Natural killer cell treated with Interleukin-12 subunit alpha and Interleukin-12 subunit beta and Interleukin-15 and Interleukin-18, amount 100 ng/mL, for 72 hours (primary cell): ENCODE data around the gene TBC1D2. TPM values are rescaled to one million over a fixed set of nuclear protein-coding genes. Genes with fewer than 3 reads are reported as not detected.
"Not testable (repeated sequence)": the region's sequence is repeated elsewhere in the genome, so short reads cannot be mapped to it uniquely, and the experiment has no call there.

ENCODE experiments used
- ATAC-seq, 2 donors: fragments of 150-1000 bp; cut with Tn5 transposase in 1 of 2; sonication (Bioruptor Pico), chemical (Tn5 transposase) in 1 of 2; 2 replicates each; pipeline ENCODE4 v1.10.0; 2021
- DNase-seq: peaks from one replicate; pipeline ENCODE4 v3.0.0; 2022; ENCODE audit warnings: low spot score
- H3K27ac Mint-ChIP-seq, 2 donors: 1 replicate in 1 of 2; 2 replicates in 1 of 2; pipeline ENCODE4 v1.8.0; 2022; ENCODE audit warnings: mixed read lengths in 2 of 2, mild to moderate bottlenecking in 1 of 2, moderate library complexity in 1 of 2
- H3K27me3 Mint-ChIP-seq, 2 donors: 1 replicate in 1 of 2; 2 replicates in 1 of 2; pipeline ENCODE4 v1.8.0; 2022; ENCODE audit warnings: mixed read lengths in 2 of 2
- H3K36me3 Mint-ChIP-seq: one replicate; pipeline ENCODE4 v1.8.0; 2022; ENCODE audit warnings: mixed read lengths
- H3K4me1 Mint-ChIP-seq, 2 donors: 1 replicate in 1 of 2; 2 replicates in 1 of 2; pipeline ENCODE4 v1.8.0; 2022; ENCODE audit warnings: low read depth in 2 of 2, mixed read lengths in 2 of 2, mild to moderate bottlenecking in 1 of 2
- H3K4me3 Mint-ChIP-seq: one replicate; pipeline ENCODE4 v1.8.0; 2022; ENCODE audit warnings: mixed read lengths
- H3K9me3 Mint-ChIP-seq: 2 replicates; pipeline ENCODE4 v1.8.0; 2022; ENCODE audit warnings: mixed read lengths
- total RNA-seq, 2 donors: library from RNA; stranded (reverse); gene quantifications; one replicate each; pipeline ENCODE4 v1.2.3, GENCODE V29; 2022

TBC1D2 gene
- total RNA-seq, 2 donors from 2014 or later = 3.9 to 4.2 TPM

DNA sequence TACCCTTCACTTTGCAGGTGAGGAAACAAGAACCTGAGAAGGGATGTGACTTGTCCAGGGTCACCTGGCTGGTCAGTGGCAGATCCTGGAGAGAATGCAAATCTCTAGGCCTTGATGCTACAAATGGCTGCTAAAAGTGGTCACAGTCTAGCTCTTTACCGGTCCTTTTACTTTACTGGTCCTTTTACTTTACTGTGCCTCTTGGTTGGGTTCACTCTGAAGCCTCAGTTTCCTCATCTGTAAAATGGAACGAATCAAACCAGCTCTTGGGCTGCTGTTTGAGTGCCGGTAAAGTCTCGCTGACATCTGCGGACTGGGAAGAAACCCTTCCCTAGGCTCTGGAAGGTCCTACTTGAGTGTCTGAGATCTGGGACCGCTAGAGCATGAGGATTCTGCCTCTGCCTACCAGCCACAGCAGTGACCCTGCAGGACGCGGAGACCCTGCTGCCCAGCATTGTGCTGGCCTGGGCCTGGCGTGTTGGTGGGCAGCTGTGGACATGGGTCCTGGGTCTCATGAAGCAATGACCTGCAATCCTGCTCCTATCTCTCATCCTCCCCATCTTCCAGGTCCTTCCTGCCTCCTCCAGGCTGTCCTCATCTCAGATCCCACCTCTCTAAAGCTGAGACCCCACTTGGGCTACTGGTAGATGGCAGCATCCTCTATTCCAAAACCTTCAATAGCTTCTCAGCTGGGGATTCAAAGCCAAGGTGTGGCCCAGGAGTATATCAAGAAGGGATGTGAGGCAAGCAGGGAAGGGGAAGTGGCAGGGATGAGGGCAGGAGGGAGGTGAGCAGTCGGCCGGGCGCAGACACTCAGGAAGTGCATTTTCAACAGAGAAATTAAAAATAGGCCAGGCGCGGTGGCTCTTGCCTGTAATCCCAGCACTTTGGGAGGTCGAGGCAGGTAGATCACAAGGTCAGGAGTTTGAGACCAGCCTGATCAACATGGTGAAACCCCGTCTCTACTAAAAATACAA is 76.3 kb downstream of the TBC1D2 start:
- Mint-ChIP-seq H3K36me3 (no peaks in the 10 kb centered on the region), H3K4me3 (no peak overlapping the region), H3K27me3 (no peaks in the 10 kb centered on the region), H3K9me3 (no peaks in the 10 kb centered on the region), H3K27ac (no peak overlapping the region), H3K4me1 (peaks cover 6 to 9% of the 10 kb centered on the region in 2 donors)
- DNase-seq (no peak), ATAC-seq (no peak)

DNA sequence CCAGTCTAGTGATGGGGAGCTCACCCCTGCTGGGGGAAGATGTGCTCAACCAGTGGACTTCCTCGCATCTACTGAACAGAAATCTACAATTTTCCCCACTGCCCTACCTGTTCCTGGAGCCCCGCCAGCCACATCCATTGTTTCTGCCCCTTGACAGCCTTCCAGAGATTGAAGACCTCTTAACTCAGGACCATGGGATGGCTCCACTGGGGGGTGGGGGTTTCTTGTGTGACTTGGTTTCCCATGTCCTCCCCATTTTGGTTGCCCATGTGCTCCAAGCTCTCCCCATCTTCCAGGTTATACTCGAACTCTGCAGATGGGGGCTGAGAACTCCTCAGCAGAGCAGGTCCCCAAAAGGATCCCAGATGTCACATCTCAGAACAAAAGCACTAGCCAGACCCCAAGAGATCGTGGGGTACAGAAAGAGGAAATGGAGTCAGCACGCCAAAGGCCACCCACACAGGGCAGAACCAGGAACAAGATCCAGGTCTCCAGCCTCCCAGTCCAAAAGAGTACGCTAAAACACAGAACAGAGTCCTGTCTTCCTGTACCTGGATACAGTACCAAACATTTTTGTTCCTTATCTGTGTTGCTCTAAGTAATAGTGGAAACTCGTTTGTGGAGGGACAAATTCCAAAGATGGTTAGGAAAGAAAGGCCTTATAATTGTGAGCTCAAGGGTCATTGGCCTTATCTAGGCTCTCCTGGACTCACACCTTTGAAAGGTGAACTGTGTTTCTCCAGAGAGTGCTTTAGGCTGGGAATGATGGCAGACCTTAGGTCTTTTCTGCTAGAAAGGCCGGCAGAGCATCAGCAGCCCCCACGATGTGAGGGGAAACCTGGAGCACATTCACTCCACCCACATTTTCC is 78.8 kb downstream of the TBC1D2 start:
- no peaks in the 10 kb centered on the region for H3K27me3 Mint-ChIP-seq
- DNase-seq = no peak
- H3K9me3 Mint-ChIP-seq = no peaks in the 10 kb centered on the region
- no peak overlapping the region for H3K4me3 Mint-ChIP-seq
- no peaks in the 10 kb centered on the region for H3K36me3 Mint-ChIP-seq
- no peak overlapping the region for H3K27ac Mint-ChIP-seq
- ATAC-seq = no peak
- H3K4me1 Mint-ChIP-seq = peaks cover 6 to 9% of the 10 kb centered on the region in 2 donors

GRCh38 chr9:98175762-98176161 is 79.7 kb downstream of the TBC1D2 start:
- no peak overlapping the region for H3K27ac Mint-ChIP-seq
- H3K4me3 Mint-ChIP-seq = no peak overlapping the region
- H3K9me3 Mint-ChIP-seq = no peaks in the 10 kb centered on the region
- DNase-seq = no peak
- no peaks in the 10 kb centered on the region for H3K27me3 Mint-ChIP-seq
- H3K36me3 Mint-ChIP-seq = no peaks in the 10 kb centered on the region
- ATAC-seq = no peak
- peaks cover 6 to 9% of the 10 kb centered on the region in 2 donors for H3K4me1 Mint-ChIP-seq

- Mint-ChIP-seq H3K4me1 (peaks cover 4 to 5% of the 10 kb centered on the region in 2 donors), H3K36me3 (no peaks in the 10 kb centered on the region), H3K9me3 (no peaks in the 10 kb centered on the region), H3K27ac (no peak overlapping the region), H3K4me3 (no peak overlapping the region), H3K27me3 (no peaks in the 10 kb centered on the region)
- DNase-seq (no peak), ATAC-seq (no peak)
Measured at GRCh38 chr9:98175028-98175569, 80.3 kb downstream of the TBC1D2 start.

DNA sequence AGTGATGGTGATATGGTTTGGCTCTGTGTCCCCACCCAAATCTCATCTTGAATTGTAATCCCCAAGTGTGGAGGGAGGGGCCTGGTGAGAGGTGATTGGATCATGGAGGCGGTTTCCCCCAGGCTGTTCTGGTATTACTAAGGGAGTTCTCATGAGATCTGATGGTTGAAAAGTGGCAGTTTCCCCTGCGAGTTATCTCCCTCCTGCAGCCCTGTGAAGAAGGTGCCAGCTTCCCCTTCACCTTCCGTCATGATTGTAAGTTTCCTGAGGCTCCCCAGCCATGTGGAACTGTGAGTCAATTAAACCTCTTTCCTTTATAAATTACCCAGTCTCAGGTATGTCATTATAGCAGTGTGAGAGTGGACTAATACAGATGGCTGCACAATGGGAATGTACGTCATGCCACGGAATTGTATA is 80.9 kb downstream of the TBC1D2 start:
- ATAC-seq, H3K9me3 Mint-ChIP-seq, H3K36me3 Mint-ChIP-seq, H3K27ac Mint-ChIP-seq, H3K4me1 Mint-ChIP-seq, DNase-seq, H3K4me3 Mint-ChIP-seq, H3K27me3 Mint-ChIP-seq: not testable (repeated sequence)

GRCh38 chr9:98173181-98173580 is 82.3 kb downstream of the TBC1D2 start:
- Mint-ChIP-seq H3K27ac (peak overlapping the region in 1 of 2 donors; percentile 3), H3K4me3 (no peak overlapping the region), H3K27me3 (no peaks in the 10 kb centered on the region), H3K9me3 (no peaks in the 10 kb centered on the region), H3K36me3 (no peaks in the 10 kb centered on the region), H3K4me1 (peaks cover 10 to 19% of the 10 kb centered on the region in 2 donors)
- DNase-seq = no peak
- no peak for ATAC-seq

- Mint-ChIP-seq H3K27ac (no peak overlapping the region), H3K36me3 (no peaks in the 10 kb centered on the region), H3K4me3 (no peak overlapping the region), H3K9me3 (no peaks in the 10 kb centered on the region), H3K4me1 (peaks cover 10 to 21% of the 10 kb centered on the region in 2 donors), H3K27me3 (no peaks in the 10 kb centered on the region)
- DNase-seq (no peak), ATAC-seq (no peak)
Measured at GRCh38 chr9:98172604-98173003, 82.8 kb downstream of the TBC1D2 start.

DNA sequence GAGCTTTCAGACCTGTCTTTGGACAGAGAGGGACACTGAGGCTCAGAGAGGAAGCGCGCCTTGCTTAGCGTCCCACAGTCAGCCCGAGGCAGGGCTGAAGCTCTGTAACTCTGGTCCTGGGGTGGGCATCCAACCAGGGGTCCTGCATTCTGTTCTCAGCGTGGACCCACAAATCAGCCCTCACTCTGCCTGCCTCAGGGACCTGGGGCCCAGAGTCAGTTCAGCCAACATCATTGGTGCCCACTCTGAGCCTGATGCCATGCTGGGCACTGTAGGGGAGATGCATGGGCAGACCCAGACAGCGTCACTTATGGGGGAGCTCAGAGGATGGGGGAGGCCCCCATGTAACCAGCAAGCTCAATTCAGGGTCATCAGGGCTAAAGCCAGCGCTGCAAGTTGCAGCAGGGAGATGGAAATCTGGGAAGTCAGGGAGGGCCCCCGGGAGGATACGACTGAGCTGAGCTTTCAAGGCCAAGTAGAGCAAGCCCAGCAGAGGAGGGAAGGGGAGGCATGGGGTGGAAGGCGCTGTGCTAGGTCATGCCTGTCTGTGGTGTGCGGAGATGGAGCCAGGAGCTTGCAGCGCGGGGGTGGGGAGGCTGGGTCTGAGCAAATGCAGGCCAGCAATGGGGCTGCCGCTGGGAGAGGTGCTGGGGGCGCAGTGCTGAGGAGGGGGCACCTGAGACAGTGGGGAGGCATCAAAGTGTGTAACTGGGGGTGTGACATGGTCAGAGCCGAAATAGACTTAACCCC is 84.1 kb downstream of the TBC1D2 start:
- Mint-ChIP-seq H3K4me1 (peaks cover 10 to 21% of the 10 kb centered on the region in 2 donors), H3K4me3 (no peak overlapping the region), H3K36me3 (no peaks in the 10 kb centered on the region), H3K27me3 (no peaks in the 10 kb centered on the region), H3K27ac (peak overlapping the region; percentile 16 to 92), H3K9me3 (no peaks in the 10 kb centered on the region)
- DNase-seq (no peak), ATAC-seq (peak in 1 of 2 donors; percentile 22)

DNA sequence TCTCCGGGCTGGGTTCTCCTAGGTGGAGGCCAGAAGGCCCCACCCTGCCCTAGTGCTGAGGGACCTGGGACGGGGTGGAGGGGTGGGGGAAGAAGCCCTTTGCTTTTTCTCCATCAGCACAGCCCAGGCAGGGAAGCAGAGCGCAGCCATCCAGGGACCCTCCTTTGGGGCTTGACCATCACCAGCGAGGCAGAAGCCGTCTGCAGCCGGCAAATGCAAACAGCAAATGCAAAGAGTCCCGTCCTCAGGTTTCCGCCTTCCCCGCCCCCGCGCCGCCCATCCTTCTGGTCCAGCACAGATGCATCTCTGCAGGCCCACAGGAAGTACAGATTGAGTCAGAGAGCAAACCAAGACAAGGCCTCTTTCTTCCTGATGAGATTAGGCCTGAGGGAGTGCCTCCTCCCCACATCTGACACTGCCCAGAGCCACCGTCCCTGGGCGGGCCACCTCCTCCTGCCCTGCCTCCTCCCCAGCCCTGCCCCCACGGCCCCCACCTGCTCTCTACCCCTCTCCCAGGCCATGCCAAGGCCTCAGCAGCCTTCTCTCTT is 86.4 kb downstream of the TBC1D2 start:
- ATAC-seq (peak; percentile 78 to 98), DNase-seq (no peak)
- H3K27ac Mint-ChIP-seq = peak overlapping the region; percentile 92
- no peaks in the 10 kb centered on the region for H3K9me3 Mint-ChIP-seq
- no peaks in the 10 kb centered on the region for H3K27me3 Mint-ChIP-seq
- peak overlapping the region; percentile 65 for H3K4me3 Mint-ChIP-seq
- H3K36me3 Mint-ChIP-seq = no peaks in the 10 kb centered on the region
- peaks cover 10 to 34% of the 10 kb centered on the region in 2 donors for H3K4me1 Mint-ChIP-seq

DNA sequence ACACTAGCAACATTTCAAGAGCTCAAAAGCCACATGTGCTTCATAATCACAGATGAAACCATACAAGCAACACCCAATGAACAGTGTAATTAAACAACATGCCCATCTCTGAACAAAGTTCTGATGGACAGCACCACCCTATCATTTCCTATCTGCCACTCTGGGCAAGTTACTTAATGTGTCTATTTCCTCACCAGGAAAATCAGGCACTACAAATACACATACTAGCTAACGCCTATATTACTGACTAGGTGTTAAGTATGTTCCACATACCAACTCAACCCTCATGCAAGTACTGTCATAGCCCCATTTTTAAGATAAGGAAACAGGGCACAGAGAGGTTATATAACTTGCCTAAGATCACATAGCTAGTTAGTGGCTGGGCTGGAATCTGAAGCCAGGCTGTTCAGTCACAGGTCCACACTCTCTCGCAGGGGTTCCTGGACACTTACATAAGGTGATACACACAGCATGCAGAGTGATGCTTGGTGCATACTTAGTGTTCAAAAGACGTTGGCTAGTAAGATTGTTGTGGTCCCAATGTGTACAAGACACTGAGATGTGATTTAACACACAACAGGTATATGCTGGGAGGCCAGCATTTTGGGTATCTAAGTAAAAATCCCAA is 87.2 kb downstream of the TBC1D2 start:
- H3K4me3 Mint-ChIP-seq = no peak overlapping the region
- no peaks in the 10 kb centered on the region for H3K9me3 Mint-ChIP-seq
- no peak overlapping the region for H3K27ac Mint-ChIP-seq
- DNase-seq (no peak), ATAC-seq (peak in 1 of 2 donors; percentile 11)
- H3K36me3 Mint-ChIP-seq = no peaks in the 10 kb centered on the region
- H3K4me1 Mint-ChIP-seq = peaks cover 16 to 42% of the 10 kb centered on the region in 2 donors
- H3K27me3 Mint-ChIP-seq = no peaks in the 10 kb centered on the region

- no peak overlapping the region for H3K27ac Mint-ChIP-seq
- no peak for DNase-seq
- H3K9me3 Mint-ChIP-seq = no peaks in the 10 kb centered on the region
- H3K4me3 Mint-ChIP-seq = no peak overlapping the region
- H3K27me3 Mint-ChIP-seq = no peaks in the 10 kb centered on the region
- no peak for ATAC-seq
- H3K4me1 Mint-ChIP-seq = peaks cover 20 to 42% of the 10 kb centered on the region in 2 donors
- H3K36me3 Mint-ChIP-seq = no peaks in the 10 kb centered on the region
Measured at GRCh38 chr9:98164912-98165311, 90.5 kb downstream of the TBC1D2 start.

DNA sequence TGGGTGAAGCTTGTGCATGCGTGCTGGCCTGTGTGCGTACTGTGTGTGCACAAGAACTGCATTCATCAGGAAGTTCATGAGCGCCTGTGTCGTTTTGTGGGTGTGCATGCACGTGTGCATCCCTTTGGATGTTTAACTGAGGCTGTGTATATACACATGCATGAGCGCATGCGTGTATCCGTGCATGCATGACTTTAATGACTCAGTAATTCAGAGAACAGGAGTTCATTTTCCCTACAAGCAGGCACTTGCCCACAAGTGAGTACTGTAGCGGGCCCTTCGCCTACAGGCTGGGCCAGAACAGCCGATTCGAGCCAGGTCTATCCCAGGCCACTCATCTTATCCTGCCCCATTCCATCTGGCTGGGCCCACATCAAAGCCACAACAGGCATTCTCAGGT is 92.8 kb downstream of the TBC1D2 start:
- H3K36me3 Mint-ChIP-seq = no peaks in the 10 kb centered on the region
- DNase-seq = no peak
- H3K4me1 Mint-ChIP-seq = peaks cover 28 to 40% of the 10 kb centered on the region in 2 donors
- H3K4me3 Mint-ChIP-seq = no peak overlapping the region
- no peak for ATAC-seq
- no peaks in the 10 kb centered on the region for H3K27me3 Mint-ChIP-seq
- H3K9me3 Mint-ChIP-seq = no peaks in the 10 kb centered on the region
- no peak overlapping the region for H3K27ac Mint-ChIP-seq
